K562 (cell line): Measurements from ENCODE around the gene CDC42BPB. TPM values are rescaled to one million over a fixed set of nuclear protein-coding genes. Genes with fewer than 3 reads are reported as not detected.

ENCODE experiments used
- ATAC-seq: fragments of 200-7000 bp; cut with Tn5 transposase; 3 replicates; pipeline ENCODE4 v1.9.1; 2020; ENCODE audit warnings: moderate library complexity
- BruUV-seq: library from RNA; stranded (reverse); fragments of 400-500 nt; replicated peaks from 2 replicates; lab custom pipeline; 2021; lab: Mats Ljungman, UMichigan
- CTCF ChIA-PET: fragments of 300-600 bp; formaldehyde crosslinking; extraction: SDS; loops from one replicate; lab custom pipeline; 2021; ENCODE audit warnings: low intra/inter-chr PET ratio; lab: Yijun Ruan, JAX
- POLR2A ChIA-PET: fragments of 300-600, 350-650 bp; sonication (Branson Sonifier 250); formaldehyde crosslinking; extraction: SDS; loops from one replicate; lab custom pipeline; 2021; ENCODE audit warnings: antibody characterized with exemption, inconsistent platforms; lab: Yijun Ruan, JAX
- DNase-seq, 4 experiments: peaks; one replicate each; pipeline versions ENCODE4 v3.0.0 to v3.0.0-alpha.2; 2011 to 2018; ENCODE audit warnings: low spot score in 3 of 4, mixed read lengths in 3 of 4; ENCODE audit errors: extremely low read depth in 1 of 4
- FAIRE-seq: peaks from 2 replicates; lab custom pipeline; 2011; peaks lifted over from hg19 to GRCh38; lab: Jason Lieb, UNC
- H2AFZ ChIP-seq: 2 replicates; pipeline ENCODE4 v1.6.0; 2011; ENCODE audit warnings: low read depth, low read length, control low read depth, inconsistent platforms
- H3K27ac ChIP-seq: fragments of 200-600 bp; 3 replicates; pipeline ENCODE4 v1.8.0; 2011; ENCODE audit warnings: low read depth, mild to moderate bottlenecking, control low read depth, inconsistent platforms, low read length, moderate library complexity, mixed read lengths; ENCODE audit errors: extremely low read depth
- H3K27me3 ChIP-seq, 2 experiments: fragments of 300-600 bp in 1 of 2; 2 replicates in 1 of 2; 3 replicates in 1 of 2; pipeline versions ENCODE4 v1.6.0 to v1.8.0; 2011; ENCODE audit warnings: inconsistent platforms in 2 of 2, low read length in 2 of 2, mild to moderate bottlenecking in 1 of 2, mixed read lengths in 1 of 2, moderate library complexity in 1 of 2; ENCODE audit not compliant: control insufficient read depth in 2 of 2, insufficient read depth in 2 of 2
- H3K36me3 ChIP-seq: fragments of 300-600 bp; 3 replicates; pipeline ENCODE4 v1.8.0; 2011; ENCODE audit warnings: mild to moderate bottlenecking, low read length, inconsistent platforms; ENCODE audit not compliant: control insufficient read depth, insufficient read depth
- H3K4me1 ChIP-seq, 2 experiments: fragments of 200-600 bp in 1 of 2; replicated peaks in 1 of 2; 2 replicates in 1 of 2; 3 replicates in 1 of 2; pipeline versions ENCODE4 v1.5.1 to v1.8.0; 2011; ENCODE audit warnings: inconsistent platforms in 2 of 2, low read length in 2 of 2, mild to moderate bottlenecking in 1 of 2, mixed read lengths in 1 of 2, moderate library complexity in 1 of 2; ENCODE audit not compliant: control insufficient read depth in 2 of 2, insufficient read depth in 2 of 2
- H3K4me2 ChIP-seq: 2 replicates; pipeline ENCODE4 v1.6.1; 2011; ENCODE audit warnings: low read length, control low read depth, inconsistent platforms, mixed read lengths; ENCODE audit not compliant: insufficient read depth
- H3K4me3 ChIP-seq: fragments of 200-600 bp; sonication (generic), shearing (Covaris generic); 2 replicates; pipeline ENCODE4 v1.5.1; 2016; ENCODE audit warnings: control low read depth, inconsistent platforms
- H3K79me2 ChIP-seq: fragments of 200-600 bp; 3 replicates; pipeline ENCODE4 v1.8.0; 2011; ENCODE audit warnings: low read length, inconsistent platforms; ENCODE audit not compliant: control insufficient read depth, insufficient read depth
- H3K9ac ChIP-seq, 2 experiments: 2 replicates each; pipeline versions ENCODE4 v1.6.0 to v1.6.1; 2011; ENCODE audit warnings: low read depth in 2 of 2, low read length in 2 of 2, control low read depth in 1 of 2, inconsistent platforms in 1 of 2, mild to moderate bottlenecking in 1 of 2, mixed read lengths in 1 of 2; ENCODE audit not compliant: insufficient read depth in 1 of 2
- H3K9me1 ChIP-seq: one replicate; pipeline ENCODE4 v1.6.0; 2011; ENCODE audit warnings: inconsistent platforms, mild to moderate bottlenecking, low read length, moderate library complexity; ENCODE audit not compliant: control insufficient read depth, insufficient read depth
- H3K9me3 ChIP-seq: replicated peaks from 2 replicates; pipeline ENCODE4 v1.5.1; 2011; ENCODE audit warnings: low read depth, low read length, inconsistent platforms; ENCODE audit not compliant: control insufficient read depth, insufficient read depth
- H4K20me1 ChIP-seq: replicated peaks from 2 replicates; pipeline ENCODE4 v1.6.1; 2011; ENCODE audit warnings: low read length, inconsistent platforms, mixed read lengths; ENCODE audit not compliant: control insufficient read depth, insufficient read depth
- CAMTA2 ChIP-seq: fragments of 250-450 bp; sonication (Bioruptor Pico); conservative IDR thresholded peaks from 2 replicates; pipeline ENCODE4 v1.5.1; 2022
- CREB1 ChIP-seq, 2 experiments: sonication (generic) in 1 of 2; formaldehyde crosslinking in 1 of 2; IDR thresholded peaks; 2 replicates each; pipeline versions ENCODE4 v1.6.1 to v1.8.0; 2012 to 2022; ENCODE audit warnings: inconsistent platforms in 1 of 2, mild to moderate bottlenecking in 1 of 2, missing genetic modification reagents in 1 of 2, moderate library complexity in 1 of 2
- KAT8 ChIP-seq: fragments of 450-650 bp; IDR thresholded peaks from 2 replicates; pipeline ENCODE4 v1.6.1; 2016; ENCODE audit warnings: low read depth, mild to moderate bottlenecking
- NFIX ChIP-seq: fragments of 250-450 bp; sonication (Bioruptor Pico); IDR thresholded peaks from 2 replicates; pipeline ENCODE4 v1.4.0; 2020; ENCODE audit warnings: low read depth, mild to moderate bottlenecking, moderate library complexity
- NR1H2 ChIP-seq: sonication (generic); formaldehyde crosslinking; IDR thresholded peaks from 2 replicates; pipeline ENCODE4 v1.4.0; 2020; ENCODE audit warnings: mild to moderate bottlenecking, missing genetic modification reagents
- POLR2H ChIP-seq: IDR thresholded peaks from 2 replicates; pipeline ENCODE4 v1.6.1; 2016; ENCODE audit warnings: missing genetic modification characterization, low read depth, mild to moderate bottlenecking, control low read depth, missing compliant biosample characterization, moderate library complexity
- STAT5A ChIP-seq: IDR thresholded peaks from 2 replicates; pipeline ENCODE4 v1.6.1; 2012; ENCODE audit warnings: low read length, inconsistent platforms, borderline replicate concordance
- ZNF24 ChIP-seq: fragments of 450-650 bp; IDR thresholded peaks from 2 replicates; pipeline ENCODE4 v1.6.1; 2016
- ZNF384 ChIP-seq: IDR thresholded peaks from 2 replicates; pipeline ENCODE4 v1.6.1; 2012; ENCODE audit warnings: low read depth, low read length, improper control_type of control experiment
- WGBS: fragments of 100-300 bp; shearing (Covaris generic); methylation state at CpG from one replicate; pipeline ENCODE4 v1.1.6; 2016; ENCODE audit warnings: low coverage, mixed read lengths; ENCODE audit not compliant: insufficient coverage; ENCODE audit errors: missing lambda C conversion rate; 5-methylcytosine and 5-hydroxymethylcytosine counted together
- in situ Hi-C: fragments of 300-500 bp; cut with MboI; formaldehyde crosslinking; loops from 4 replicates; pipeline ENCODE4 v1.15.0; 2018; ENCODE audit warnings: inconsistent platforms, mixed read lengths
- intact Hi-C: fragments of 100-400 bp; cut with micrococcal nuclease; formaldehyde crosslinking; loops from 2 replicates; pipeline ENCODE4 v1.14.2; 2022
- polyA plus RNA-seq, 8 experiments: library from polyadenylated mRNA; depleted of rRNA in 4 of 8; stranded (reverse) in 5 of 8; unstranded in 3 of 8; fragments of >200 nt; fragmentation: Nextera tagmentation in 2 of 8; fragmentation: Illumina TruSeq in 1 of 8; extraction: Ambion mirVana in 2 of 8; extraction: Trizol in 1 of 8; gene quantifications; 2 replicates each; pipeline versions ENCODE4 v1.2.1 to v1.2.3, GENCODE V29; 2011 to 2014; ENCODE audit warnings: inconsistent platforms in 1 of 8, missing spikeins in 1 of 8
- total RNA-seq, 7 experiments: library from RNA; depleted of rRNA in 6 of 7; stranded (reverse); fragments of >200 nt in 6 of 7; fragmentation: Illumina TruSeq in 2 of 7; extraction: Trizol in 2 of 7; gene quantifications; 2 replicates each; pipeline versions ENCODE4 v1.2.1 to v1.2.3, GENCODE V29; 2011 to 2021; ENCODE audit warnings: low replicate concordance in 1 of 7
- TF ChIP-seq, protein P1 (sequence below): fragments of 200-400 bp; formaldehyde crosslinking; IDR thresholded peaks from 2 replicates; pipeline ENCODE4 v1.6.1; 2017; ENCODE audit warnings: mild to moderate bottlenecking, low read depth, low read length, moderate library complexity
- TF ChIP-seq, protein P2 (sequence below): fragments of 250-450 bp; sonication (Bioruptor Pico); IDR thresholded peaks from 2 replicates; pipeline ENCODE4 v1.8.0; 2022; ENCODE audit warnings: inconsistent platforms
- TF ChIP-seq, protein P3 (sequence below): sonication (generic); formaldehyde crosslinking; IDR thresholded peaks from 2 replicates; pipeline ENCODE4 v1.5.0; 2020; ENCODE audit warnings: missing genetic modification reagents
- TF ChIP-seq, protein P4 (sequence below): fragments of 450-650 bp; IDR thresholded peaks from 2 replicates; pipeline ENCODE4 v1.6.1; 2016
- TF ChIP-seq, protein P5 (sequence below): sonication (generic); formaldehyde crosslinking; IDR thresholded peaks from 2 replicates; pipeline ENCODE4 v1.8.0; 2023; ENCODE audit warnings: mild to moderate bottlenecking, missing genetic modification reagents

The CDC42BPB gene
- total and polyA plus RNA-seq, 9 of the 15 experiments (the other 6 are each of a cell fraction or from before 2014, with no cell fraction given): 0.07 to 24.3 (median 12.6) TPM

DNA sequence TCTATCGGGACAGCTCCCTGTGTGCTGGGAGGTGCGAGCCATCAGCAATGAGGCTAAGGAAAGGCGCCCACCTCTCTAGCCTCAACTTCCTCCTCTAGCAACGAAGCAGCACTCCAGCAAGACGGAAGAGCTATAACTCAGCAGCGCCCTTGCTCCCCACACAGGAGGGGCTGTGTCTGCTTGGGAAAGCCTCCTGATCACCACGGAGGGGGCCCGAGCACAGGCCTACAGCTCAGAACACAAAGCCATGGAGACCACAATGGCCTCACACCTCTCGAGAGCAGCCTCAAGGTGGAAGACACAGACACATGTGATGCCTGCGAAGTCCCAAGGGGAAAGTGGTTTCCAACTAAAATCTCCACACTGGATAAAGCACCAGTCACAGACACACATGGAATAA is 60.4 kb downstream of the CDC42BPB start:
- intact Hi-C loops: no loop called here
- H4K20me1 ChIP-seq: no peaks in the 10 kb centered on the region
- ChIA-PET POLR2A (no interaction called here), CTCF (no interaction called here)
- H3K36me3 ChIP-seq: peaks cover 11% of the 10 kb centered on the region; the same call in 2 of the 3 replicates
- 91% methylated on average over 4 of the region's 10 CpGs for WGBS
- ATAC-seq (no peak), FAIRE-seq (no peak), DNase-seq (no peak)
- no peaks in the 10 kb centered on the region for H3K27me3 ChIP-seq
- no TSS peak for BruUV-seq
- no peak overlapping the region for H3K27ac ChIP-seq
- peaks cover 19 to 21% of the 10 kb centered on the region in 2 experiments; a peak in 4 of 5 replicates for H3K4me1 ChIP-seq
- H3K9me3 ChIP-seq: no peaks in the 10 kb centered on the region
- H3K4me3 ChIP-seq: no peak overlapping the region
- H2AFZ ChIP-seq: no peak overlapping the region
- H3K4me2 ChIP-seq: no peak overlapping the region
- H3K9ac ChIP-seq: no peak overlapping the region; a peak in 1 of 4 replicates
- peaks cover 3% of the 10 kb centered on the region for H3K9me1 ChIP-seq
- no peaks in the 10 kb centered on the region for H3K79me2 ChIP-seq
- in situ Hi-C loops: no loop called here
- TF ChIP-seq NFIX (CRISPR knock-in tag) (no peak), ZNF384 (no peak), ZNF24 (no peak), STAT5A (no peak), CAMTA2 (CRISPR knock-in tag) (no peak), POLR2H (tag) (no peak), CREB1 (IDR thresholded peaks at IDR 0.05) (no peak), CREB1 (CRISPR knock-in tag; IDR thresholded peaks at IDR 0.05) (no peak), NR1H2 (no peak), KAT8 (no peak)
- TF ChIP-seq, protein P1, sequence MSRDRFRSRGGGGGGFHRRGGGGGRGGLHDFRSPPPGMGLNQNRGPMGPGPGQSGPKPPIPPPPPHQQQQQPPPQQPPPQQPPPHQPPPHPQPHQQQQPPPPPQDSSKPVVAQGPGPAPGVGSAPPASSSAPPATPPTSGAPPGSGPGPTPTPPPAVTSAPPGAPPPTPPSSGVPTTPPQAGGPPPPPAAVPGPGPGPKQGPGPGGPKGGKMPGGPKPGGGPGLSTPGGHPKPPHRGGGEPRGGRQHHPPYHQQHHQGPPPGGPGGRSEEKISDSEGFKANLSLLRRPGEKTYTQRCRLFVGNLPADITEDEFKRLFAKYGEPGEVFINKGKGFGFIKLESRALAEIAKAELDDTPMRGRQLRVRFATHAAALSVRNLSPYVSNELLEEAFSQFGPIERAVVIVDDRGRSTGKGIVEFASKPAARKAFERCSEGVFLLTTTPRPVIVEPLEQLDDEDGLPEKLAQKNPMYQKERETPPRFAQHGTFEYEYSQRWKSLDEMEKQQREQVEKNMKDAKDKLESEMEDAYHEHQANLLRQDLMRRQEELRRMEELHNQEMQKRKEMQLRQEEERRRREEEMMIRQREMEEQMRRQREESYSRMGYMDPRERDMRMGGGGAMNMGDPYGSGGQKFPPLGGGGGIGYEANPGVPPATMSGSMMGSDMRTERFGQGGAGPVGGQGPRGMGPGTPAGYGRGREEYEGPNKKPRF: no peak
- TF ChIP-seq, protein P2, sequence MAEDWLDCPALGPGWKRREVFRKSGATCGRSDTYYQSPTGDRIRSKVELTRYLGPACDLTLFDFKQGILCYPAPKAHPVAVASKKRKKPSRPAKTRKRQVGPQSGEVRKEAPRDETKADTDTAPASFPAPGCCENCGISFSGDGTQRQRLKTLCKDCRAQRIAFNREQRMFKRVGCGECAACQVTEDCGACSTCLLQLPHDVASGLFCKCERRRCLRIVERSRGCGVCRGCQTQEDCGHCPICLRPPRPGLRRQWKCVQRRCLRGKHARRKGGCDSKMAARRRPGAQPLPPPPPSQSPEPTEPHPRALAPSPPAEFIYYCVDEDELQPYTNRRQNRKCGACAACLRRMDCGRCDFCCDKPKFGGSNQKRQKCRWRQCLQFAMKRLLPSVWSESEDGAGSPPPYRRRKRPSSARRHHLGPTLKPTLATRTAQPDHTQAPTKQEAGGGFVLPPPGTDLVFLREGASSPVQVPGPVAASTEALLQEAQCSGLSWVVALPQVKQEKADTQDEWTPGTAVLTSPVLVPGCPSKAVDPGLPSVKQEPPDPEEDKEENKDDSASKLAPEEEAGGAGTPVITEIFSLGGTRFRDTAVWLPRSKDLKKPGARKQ: no peak
- TF ChIP-seq, protein P3, sequence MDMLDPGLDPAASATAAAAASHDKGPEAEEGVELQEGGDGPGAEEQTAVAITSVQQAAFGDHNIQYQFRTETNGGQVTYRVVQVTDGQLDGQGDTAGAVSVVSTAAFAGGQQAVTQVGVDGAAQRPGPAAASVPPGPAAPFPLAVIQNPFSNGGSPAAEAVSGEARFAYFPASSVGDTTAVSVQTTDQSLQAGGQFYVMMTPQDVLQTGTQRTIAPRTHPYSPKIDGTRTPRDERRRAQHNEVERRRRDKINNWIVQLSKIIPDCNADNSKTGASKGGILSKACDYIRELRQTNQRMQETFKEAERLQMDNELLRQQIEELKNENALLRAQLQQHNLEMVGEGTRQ (CRISPR knock-in tag): no peak
- TF ChIP-seq, protein P4, sequence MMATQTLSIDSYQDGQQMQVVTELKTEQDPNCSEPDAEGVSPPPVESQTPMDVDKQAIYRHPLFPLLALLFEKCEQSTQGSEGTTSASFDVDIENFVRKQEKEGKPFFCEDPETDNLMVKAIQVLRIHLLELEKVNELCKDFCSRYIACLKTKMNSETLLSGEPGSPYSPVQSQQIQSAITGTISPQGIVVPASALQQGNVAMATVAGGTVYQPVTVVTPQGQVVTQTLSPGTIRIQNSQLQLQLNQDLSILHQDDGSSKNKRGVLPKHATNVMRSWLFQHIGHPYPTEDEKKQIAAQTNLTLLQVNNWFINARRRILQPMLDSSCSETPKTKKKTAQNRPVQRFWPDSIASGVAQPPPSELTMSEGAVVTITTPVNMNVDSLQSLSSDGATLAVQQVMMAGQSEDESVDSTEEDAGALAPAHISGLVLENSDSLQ: no peak
- TF ChIP-seq, protein P5, sequence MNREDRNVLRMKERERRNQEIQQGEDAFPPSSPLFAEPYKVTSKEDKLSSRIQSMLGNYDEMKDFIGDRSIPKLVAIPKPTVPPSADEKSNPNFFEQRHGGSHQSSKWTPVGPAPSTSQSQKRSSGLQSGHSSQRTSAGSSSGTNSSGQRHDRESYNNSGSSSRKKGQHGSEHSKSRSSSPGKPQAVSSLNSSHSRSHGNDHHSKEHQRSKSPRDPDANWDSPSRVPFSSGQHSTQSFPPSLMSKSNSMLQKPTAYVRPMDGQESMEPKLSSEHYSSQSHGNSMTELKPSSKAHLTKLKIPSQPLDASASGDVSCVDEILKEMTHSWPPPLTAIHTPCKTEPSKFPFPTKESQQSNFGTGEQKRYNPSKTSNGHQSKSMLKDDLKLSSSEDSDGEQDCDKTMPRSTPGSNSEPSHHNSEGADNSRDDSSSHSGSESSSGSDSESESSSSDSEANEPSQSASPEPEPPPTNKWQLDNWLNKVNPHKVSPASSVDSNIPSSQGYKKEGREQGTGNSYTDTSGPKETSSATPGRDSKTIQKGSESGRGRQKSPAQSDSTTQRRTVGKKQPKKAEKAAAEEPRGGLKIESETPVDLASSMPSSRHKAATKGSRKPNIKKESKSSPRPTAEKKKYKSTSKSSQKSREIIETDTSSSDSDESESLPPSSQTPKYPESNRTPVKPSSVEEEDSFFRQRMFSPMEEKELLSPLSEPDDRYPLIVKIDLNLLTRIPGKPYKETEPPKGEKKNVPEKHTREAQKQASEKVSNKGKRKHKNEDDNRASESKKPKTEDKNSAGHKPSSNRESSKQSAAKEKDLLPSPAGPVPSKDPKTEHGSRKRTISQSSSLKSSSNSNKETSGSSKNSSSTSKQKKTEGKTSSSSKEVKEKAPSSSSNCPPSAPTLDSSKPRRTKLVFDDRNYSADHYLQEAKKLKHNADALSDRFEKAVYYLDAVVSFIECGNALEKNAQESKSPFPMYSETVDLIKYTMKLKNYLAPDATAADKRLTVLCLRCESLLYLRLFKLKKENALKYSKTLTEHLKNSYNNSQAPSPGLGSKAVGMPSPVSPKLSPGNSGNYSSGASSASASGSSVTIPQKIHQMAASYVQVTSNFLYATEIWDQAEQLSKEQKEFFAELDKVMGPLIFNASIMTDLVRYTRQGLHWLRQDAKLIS (CRISPR knock-in tag): no peak
